Stimulated activated CD4-positive, alpha-beta T cell treated with anti-CD3 and anti-CD28 coated beads, Interleukin-4, amount 100 ng/mL, for 1 hour (primary cell): ENCODE data around the gene RFTN1.

ENCODE experiments used
- DNase-seq: peaks from one replicate; pipeline ENCODE4 v3.0.0-alpha.2; 2020

The RFTN1 gene

GRCh38 chr3:16429086-16429485, 84.4 kb downstream of the RFTN1 start:
- no peak for DNase-seq

DNA sequence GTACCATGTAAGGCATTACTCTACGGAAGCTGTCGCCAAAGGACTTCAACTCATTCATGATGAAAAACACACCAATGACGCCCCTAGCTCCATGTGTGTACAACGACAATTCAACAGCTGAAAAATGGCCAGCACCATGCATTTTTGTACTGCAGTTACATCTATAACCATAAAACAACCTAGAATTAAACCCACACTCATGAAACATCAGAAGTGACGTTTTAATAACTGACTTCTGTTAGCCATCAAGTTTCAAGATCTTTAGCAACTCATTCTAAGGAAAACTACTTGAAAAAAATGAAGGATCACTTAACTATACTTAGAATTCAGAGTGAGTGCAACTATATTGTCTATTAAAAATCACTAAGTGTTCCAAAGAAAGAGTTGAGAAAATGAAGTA, 84.9 kb downstream of the RFTN1 start:
- DNase-seq = no peak

DNA sequence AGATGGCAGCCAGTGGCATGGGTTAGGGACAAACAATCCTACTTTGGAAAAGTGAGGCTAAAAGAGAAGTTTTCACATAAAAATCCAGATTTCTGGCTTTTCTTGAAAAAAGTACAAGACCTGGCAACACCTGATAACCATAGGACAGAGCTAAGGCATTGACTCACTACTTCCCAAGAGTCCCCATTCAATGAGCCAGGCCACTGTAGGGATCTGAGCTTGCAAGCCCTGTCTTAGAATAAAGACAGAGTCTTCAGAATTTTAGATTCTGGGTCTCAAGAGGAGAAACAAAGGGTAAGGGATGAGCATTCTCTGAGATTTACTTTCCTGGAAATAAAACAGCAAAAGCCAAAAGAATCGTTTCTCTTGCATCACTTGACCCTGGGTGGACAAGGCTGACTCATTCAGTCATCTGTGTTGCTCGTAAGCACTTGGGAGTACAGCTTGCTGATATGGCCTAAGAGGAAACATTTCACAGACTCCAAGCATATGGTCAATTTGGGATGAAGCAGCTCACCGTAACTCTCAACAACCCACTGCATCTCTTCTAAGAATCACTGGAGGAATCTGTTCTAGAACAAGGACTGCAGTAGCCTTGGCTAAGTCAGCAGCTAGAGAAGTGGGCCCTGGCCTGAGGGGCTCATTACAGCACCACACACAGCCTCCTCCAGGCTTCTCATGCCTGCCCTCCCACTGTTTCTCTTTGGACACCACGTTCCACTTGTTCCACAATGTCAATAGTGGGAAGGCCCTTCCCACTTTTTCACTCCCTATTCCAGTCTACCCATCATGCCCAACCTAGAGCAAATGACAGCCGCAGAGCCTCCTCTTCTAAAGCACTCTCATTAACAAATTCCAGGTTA, 86.2 kb downstream of the RFTN1 start:
- DNase-seq = no peak

DNA sequence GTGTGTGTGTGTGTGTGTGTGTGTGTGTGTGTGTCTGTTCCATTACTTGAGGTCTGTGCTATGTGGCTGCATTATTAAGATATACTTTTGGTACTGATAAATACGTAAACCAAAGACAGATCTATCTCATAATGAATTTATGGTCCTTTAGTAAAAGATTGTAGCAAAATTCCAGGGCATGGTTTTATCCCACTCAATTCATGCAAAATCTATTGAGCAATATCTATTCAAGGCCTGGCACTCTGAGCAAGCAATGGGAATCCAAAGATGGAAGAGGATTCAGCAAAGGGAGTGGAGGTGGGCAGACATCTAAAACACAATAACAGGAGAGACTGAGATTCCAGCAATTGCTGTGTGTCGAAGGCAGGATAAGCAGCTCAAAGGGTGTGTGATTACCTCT, 86.8 kb downstream of the RFTN1 start:
- no peak for DNase-seq

- no peak for DNase-seq
Measured at GRCh38 chr3:16426029-16426400, 87.5 kb downstream of the RFTN1 start.

- DNase-seq = no peak
Measured at GRCh38 chr3:16425398-16426028, 88.0 kb downstream of the RFTN1 start.

GRCh38 chr3:16423947-16424673, 89.4 kb downstream of the RFTN1 start:
- DNase-seq = no peak

GRCh38 chr3:16423298-16423697, 90.2 kb downstream of the RFTN1 start:
- DNase-seq = no peak

DNA sequence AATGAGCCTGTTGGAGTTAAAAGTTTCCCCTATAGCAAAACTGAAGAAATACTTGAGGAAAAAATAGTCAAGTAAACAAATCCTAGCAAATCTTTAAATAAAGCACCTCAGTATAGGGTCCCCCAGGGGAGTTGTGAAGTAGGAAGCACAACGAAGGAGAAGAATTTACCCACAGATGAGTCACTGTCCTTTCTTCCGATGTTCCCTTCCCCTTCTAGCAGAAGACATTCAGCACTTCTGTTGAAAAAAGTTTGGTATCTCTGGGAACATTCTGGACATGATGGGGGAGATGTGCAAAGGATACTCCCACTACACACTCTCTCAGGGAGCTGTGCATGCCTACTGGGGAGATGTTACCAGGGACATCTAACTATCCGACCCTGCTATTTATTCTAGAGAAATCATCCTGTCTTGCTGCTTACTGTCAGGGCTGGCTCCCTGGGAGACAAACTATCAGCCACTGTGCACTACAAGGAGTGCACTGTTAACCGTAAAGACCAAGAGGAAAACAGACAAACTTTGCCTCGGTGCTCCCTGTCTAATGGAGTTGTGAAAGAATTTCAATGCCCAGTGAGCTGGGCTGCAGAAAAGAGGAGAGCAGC, 93.8 kb downstream of the RFTN1 start:
- DNase-seq = no peak

GRCh38 chr3:16417945-16418739, 95.4 kb downstream of the RFTN1 start:
- no peak for DNase-seq

- no peak for DNase-seq
Measured at GRCh38 chr3:16415911-16416476, 97.5 kb downstream of the RFTN1 start.

DNA sequence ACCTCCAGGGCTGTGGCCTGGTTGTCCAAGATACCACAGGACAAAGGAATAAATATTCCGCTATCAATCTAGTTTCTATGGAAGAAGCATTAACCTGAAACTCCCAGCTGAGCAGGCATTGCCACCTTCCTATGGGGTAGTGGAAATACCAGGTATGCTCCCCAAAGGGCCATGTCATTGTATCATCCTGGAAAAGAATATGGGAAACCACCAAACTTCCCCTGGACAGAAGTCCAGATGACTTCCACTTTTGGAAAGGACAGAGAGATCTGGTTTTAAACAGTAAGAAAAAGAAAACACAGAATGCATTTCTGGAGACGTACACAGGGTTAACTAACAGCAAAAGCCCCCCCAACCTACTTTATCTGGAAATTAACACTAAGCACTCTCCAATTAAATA, 100.2 kb downstream of the RFTN1 start:
- no peak for DNase-seq

GRCh38 chr3:16412192-16412800, 101.2 kb downstream of the RFTN1 start:
- DNase-seq = no peak

DNA sequence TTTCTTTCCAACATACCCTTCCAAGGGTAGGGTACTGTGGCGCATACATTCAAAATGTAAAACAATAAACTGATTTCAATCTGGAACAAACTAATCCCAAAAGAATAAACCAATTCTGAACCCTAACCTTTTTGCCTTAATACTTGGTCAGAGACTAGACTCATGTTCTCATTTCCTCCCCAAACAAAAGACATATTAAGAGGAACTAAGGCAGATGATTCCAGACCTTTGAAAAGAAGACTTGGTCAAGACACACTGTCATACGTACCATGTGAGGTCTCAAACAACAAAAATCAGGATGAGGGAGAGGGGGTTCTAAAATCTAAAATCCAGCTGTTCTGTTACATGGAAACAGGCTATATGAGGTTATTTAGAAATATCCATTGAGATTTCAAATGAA, 102.1 kb downstream of the RFTN1 start:
- no peak for DNase-seq

DNA sequence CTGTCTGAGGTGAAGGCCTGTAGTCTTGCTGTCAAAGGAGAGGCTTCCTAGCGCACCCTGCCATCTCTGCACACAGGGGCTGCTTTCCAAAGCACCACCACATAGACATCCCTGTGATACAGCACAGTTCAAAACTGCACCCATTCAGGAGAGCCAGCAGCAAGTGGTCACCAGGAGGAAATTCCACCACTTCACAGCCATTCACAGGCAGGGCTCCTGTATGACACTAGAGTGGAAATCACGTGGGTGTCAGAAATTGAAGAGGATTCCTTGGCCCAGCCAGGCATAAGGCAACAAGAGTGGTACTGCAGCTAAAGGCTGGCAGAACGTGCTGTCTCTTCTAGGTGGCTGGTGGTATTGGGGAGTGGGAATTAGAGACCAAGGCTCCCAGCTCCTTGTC, 102.8 kb downstream of the RFTN1 start:
- DNase-seq = no peak

GRCh38 chr3:16409032-16409431, 104.5 kb downstream of the RFTN1 start:
- DNase-seq = no peak

DNA sequence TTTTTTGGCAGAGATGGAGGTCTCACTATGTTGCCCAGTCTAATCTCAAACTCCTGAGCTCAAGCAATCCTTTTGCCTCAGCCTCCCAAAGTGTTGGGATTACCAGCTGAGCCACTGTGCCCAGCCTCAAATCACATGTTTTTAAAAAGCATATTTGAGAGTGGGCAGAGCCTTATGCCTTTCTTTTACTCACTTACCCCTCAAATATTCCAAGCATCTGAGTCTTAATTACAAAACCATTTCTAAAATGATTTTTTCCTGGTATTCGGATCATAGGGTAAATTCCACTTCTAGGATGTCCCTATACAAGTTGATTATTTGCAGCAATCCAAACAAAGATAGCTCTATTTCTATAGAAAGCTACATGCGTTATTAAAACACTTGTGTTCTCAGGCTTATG, 106.1 kb downstream of the RFTN1 start:
- DNase-seq = no peak

- DNase-seq = no peak
Measured at GRCh38 chr3:16406579-16406978, 106.9 kb downstream of the RFTN1 start.

DNA sequence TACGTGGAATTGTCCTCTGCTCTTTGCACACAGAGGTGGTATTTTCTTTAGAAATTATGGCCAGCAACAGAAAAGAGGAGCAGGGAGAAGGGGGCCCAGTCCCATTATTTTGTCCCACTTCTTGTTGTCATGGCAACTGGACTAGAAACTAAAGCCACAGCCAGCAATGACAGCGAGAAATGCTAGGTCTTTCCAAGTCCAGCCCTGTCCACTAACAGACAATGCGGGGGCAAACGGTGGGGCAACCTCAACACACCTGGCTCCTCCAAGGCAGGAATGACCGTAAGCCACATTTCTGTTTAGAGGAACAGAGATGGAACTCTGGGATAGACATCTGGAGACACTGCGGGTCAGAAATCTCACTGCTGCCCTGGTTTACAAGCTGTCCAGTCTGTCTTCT, 107.3 kb downstream of the RFTN1 start:
- no peak for DNase-seq

DNA sequence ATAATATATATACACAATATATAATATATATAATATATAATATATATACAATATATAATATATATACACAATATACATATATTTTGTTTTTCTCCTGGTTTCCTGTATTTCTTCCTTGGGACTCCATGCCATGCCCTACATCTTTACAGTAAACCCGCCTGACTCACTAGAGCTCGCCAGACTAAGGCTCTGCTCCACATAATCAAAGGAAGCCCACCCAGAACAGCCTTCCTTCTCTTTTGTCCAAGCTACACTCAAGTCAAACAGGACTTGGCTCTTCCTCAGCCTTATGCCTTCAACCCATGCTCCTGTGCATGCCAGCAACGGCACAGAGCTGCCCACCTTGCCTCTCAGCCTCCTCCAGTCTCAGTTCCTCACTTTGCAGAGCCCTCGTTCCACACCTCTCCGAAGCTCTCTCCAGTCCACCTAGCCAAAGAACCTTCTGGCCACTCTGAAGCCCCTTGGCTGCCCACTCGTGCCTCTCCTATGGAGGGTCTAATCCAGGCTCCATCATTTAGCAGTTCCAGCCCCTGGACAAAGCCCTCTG, 109.1 kb downstream of the RFTN1 start:
- no peak for DNase-seq

GRCh38 chr3:16402451-16402850, 111.0 kb downstream of the RFTN1 start:
- DNase-seq = no peak

- DNase-seq = no peak
Measured at GRCh38 chr3:16401273-16401672, 112.2 kb downstream of the RFTN1 start.
